GM21619 (cell line): ENCODE results near the gene RABEPK.
"Not testable (repeated sequence)": the region's sequence is repeated elsewhere in the genome, so short reads cannot be mapped to it uniquely, and the experiment has no call there.

Experiments used
- ATAC-seq: cut with Tn5 transposase; IDR thresholded peaks from one replicate; pipeline ENCODE4 v1.9.1; 2021; ENCODE audit not compliant: unreplicated experiment

Gene RABEPK

DNA sequence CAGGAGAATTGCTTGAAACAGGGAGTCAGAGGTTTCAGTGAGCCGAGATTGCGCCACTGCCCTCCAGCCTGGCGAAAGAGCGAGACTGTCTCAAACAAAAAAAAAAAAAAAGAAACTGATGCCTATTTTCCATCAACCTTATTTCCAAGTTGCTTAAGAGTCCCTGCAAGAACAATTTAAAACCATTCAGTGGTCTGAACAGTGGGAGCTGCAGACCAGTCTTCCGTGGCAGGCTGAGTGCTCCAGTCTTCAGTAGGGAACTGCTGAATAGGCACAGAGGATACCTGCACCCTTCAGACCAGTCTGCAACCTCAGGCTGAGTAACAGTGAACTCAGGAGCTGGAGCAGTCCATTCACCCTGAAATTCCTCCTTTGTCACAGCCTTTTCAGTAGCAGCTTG is 5.9 kb upstream of the RABEPK start:
- not testable (repeated sequence) for ATAC-seq

DNA sequence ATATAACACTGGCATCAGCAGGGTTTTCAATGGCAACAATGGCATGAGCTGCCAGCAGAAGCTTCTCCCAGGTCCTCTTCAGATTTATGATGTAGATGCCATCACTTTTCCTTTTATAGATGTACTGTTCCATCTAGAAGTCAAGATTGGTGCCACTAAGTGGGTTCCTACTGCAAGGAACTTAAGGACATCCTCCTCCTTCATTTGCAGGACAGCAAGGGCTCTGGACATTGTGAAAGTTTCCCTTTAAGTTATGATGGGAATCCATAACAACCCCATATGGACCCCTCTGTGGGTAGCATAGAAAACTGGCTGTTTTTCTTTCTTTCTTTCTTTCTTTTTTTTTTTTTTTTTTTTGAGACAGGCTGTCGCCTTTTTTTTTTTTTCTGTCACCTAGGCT is 4.8 kb upstream of the RABEPK start:
- ATAC-seq: not testable (repeated sequence)

DNA sequence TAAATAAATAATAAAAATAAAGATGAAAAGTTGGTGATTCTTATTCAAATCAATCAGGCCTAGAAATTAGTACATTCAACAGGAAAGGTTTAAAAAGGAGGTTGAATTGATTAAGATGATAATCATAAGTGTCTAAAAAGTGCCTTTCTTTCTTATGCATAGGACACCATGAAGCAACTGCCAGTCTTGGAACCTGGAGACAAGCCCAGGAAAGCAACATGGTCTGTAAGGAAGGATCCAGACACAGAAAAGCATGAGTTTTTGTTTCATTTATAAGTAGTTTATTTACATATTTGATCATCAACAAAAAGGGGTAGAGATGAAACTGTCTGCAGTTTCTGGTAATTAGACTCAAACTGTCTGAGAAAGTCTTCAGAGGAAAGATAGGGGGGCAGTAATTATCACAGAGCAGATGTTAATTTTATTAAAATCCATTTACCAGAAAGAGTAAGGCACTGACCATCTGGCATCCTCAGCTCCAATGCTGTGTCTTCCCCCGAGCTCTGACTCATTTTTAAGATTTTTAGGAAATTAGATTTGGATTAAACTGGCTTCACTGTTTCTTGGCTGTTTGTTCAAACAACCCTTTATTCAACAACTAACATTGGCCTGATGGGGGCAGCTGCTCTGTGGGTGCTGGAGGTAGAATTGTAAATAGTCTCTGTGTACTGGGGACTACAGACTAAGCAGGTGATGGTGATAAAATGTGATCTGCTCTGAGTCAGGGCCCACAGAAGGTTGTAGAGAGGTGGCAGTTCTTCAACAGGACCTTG is 2.7 kb downstream of the RABEPK start:
- no peak for ATAC-seq

DNA sequence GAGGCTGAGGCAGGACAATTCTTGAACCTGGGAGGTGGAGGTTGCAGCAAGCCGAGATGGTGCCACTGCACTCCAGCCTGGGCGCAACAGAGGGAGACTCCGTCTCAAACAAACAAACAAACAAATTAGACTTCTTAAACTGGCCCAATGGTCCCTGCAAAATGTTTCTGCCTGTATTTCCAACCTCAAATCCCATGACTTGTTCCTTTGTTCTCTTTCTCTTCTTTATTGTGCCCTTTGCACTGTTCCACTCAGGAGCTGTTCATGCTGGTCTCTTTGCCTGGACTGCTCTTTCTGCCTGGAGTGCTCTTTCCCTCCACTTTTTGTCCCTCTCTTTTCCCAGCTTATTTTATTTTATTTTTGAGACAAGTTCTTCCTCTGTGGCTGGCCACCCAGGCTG is 4.1 kb downstream of the RABEPK start:
- ATAC-seq: no peak

DNA sequence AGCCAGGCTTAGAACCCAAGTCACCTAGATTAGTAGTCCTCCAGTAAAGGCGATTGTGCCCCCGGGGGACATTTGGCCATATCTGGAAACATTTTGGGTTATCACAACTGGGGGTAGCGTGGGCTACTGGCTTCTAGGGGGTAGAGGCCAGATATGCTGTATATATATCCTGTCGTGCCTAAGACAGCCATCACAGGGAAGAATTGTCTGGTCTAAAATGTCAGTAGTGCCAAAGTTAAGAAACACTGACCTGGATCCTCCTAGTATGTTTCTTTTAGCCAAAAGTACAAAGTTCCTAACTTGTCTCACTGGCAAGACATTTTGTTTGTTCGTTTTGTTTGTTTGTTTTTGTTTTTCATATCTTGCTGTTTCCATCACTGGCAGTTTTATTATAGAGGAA is 13.8 kb downstream of the RABEPK start:
- no peak for ATAC-seq

DNA sequence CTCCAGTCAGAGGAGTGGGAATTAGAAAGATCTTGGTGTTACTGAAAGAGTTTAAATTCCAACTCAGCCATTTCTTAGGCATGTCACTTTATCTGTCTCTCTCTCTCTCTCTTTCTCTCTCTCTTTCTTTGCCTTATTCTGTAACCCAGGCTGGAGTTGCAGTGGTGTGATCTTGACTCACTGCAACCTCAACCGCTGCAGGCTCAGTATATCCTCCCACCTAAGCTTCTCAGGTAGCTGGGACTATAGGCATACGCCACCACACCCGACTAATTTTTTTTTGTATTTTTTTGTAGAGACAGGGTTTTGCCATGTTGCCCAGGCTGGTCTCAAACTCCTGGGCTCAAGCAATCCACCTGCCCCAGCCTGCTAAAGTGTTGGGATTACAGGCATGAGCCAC is 18.3 kb downstream of the RABEPK start:
- ATAC-seq: no peak

DNA sequence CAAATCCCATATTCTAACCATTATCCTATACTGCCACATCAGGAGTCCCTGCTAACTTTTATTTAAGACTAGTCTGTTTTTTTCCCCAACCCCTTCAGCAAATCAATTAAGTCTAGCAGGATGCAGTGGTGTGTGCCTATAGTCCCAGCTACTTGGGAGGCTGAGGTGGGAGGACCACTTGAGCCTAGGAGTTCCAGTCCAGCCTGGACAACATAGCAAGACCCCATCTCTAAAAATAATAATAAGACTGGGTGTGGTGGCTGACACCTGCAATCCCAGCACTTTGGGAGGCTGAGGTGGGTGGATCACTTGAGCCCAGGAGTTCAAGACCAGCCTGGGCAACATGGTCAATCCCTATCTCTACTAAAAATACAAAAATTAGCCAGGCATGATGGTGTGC is 24.5 kb downstream of the RABEPK start:
- not testable (repeated sequence) for ATAC-seq

DNA sequence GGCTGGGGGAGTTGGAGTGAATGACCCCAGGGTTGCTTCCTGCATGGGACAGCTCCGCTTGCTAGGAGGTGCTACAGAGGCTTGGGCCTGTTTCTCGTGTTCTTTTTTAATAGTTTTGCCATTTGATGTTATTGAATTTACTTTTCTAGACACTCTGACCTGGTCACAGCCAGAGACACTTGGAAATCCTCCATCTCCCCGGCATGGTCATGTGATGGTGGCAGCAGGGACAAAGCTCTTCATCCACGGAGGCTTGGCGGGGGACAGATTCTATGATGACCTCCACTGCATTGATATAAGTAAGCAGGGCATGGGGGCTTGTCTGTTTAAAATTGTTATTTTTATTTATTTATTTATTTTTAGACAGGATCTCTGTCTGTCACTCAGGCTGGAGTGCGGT is 27.4 kb downstream of the RABEPK start:
- no peak for ATAC-seq

DNA sequence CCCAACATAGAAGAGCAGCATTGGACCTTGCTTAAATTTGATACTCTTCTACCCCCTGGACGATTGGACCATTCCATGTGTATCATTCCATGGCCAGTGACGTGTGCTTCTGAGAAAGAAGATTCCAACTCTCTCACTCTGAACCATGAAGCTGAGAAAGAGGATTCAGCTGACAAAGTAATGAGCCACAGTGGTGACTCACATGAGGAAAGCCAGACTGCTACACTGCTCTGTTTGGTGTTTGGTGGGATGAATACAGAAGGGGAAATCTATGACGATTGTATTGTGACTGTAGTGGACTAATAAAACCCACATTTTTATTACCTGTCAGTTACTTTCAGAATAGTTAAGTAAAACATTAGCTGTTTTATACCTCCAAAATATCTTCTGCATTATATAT is 33.3 kb downstream of the RABEPK start:
- no peak for ATAC-seq

DNA sequence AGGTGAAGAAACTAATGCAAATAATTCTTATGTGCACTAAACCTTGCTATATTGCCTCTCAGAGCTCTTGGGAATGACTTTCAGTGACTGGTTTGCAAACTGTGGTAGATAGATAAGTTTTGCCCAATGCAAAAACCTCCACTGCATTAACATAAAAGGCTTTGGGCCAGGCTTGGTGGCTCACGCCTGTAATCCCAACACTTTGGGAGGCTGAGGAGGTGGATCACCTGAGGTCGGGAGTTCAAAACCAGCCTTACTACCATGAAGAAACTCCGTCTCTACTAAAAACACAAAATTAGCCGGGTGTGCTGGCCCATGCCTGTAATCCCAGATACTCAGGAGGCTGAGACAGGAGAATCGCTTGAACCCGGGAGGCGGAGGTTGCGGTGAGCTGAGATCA is 33.8 kb downstream of the RABEPK start:
- not testable (repeated sequence) for ATAC-seq

DNA sequence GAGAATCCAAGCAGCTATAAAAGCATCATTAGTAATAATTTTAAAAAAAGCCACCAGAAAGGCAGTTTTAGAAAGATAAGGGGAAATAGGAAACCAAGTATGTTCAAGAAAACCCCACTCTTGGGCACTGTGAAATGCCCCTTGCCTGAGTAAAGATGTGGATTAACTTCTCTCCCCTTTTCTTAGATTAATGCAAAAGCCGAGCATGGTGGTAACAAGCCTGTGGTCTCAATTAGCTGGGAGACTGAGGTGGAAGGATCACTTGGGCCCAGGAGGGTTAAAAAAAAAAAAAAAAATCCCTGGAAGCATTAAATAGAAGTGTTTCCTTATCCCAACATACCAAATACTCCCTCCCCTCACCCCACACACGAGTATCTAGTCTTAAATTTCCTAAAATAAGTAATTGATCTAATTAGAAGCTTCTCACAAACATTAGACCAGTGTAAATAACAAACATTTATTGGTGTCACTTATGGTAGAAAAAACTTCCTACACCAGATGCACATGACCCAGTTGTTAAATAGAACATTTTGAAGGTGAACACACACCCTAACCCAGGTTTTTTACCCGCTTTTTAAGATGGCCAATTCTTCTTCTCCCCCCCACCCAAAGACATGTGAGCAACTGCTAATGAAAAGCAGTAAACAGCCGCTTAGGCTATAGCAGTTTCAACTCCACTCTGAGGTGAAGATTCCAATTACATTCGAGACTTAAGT is 35.6 kb downstream of the RABEPK start:
- ATAC-seq: no peak

DNA sequence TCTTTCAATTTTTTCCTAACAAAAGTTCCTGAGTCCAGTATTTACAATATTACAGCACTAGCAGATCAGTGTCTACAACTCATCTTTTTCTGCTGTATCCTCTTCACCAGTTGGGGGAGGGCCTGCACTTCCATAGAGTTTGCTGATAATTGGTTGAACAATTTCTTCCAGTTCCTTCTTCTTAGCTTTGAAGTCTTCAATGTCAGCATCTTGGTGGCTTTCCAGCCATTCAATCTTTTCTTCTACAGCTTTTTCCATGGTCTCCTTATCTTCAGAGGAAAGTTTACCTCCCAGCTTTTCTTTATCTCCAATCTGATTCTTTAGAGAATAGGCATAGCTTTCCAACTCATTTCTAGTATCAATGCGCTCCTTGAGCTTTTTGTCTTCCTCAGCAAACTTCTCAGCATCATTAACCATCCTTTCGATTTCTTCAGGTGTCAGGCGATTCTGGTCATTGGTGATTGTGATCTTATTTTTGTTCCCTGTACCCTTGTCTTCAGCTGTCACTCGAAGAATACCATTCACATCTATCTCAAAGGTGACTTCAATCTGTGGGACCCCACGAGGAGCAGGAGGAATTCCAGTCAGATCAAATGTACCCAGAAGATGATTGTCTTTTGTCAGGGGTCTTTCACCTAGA is 36.3 kb downstream of the RABEPK start:
- ATAC-seq: not testable (repeated sequence)

DNA sequence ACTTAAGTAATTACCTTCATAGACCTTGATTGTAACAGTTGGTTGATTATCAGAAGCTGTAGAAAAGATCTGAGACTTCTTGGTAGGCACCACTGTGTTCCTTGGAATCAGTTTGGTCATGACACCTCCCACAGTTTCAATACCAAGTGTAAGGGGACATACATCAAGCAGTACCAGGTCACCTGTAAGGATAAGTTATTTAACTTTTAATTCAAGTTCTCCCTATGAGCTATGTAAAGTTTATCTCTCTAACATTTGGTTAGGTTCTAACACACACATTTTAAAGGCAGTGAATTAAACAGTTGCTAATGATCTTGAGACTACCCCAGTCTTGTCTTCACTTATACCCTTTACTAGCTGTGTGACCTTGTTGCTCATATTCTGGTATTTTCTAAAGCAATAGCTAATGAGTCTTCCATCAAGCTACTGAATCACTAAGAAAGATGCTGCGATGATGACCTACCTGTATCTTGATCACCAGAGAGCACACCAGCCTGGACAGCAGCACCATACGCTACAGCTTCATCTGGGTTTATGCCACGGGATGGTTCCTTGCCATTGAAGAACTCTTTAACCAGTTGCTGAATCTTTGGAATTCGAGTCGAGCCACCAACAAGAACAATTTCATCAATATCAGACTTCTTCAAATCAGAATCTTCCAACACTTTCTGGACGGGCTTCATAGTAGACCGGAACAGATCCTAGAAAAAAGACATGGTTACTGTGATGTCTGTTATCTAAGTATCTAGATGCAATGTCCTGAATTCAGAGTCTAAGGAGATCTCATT is 38.0 kb downstream of the RABEPK start:
- ATAC-seq: no peak

DNA sequence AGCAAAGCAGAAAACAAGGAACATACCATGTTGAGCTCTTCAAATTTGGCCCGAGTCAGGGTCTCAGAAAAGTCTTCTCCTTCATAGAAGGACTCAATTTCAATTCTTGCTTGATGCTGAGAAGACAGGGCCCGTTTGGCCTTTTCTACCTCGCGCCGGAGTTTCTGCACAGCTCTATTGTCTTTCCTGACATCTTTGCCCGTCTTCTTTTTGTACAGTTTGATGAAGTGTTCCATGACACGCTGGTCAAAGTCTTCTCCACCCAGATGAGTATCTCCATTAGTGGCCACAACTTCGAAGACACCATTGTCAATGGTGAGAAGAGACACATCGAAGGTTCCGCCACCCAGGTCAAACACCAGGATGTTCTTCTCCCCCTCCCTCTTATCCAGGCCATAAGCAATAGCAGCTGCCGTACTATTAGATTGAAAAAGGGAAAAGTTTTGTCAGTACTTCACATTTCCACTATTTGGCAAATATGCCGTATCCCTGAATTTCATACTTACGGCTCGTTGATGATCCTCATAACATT is 38.6 kb downstream of the RABEPK start:
- ATAC-seq: no peak

DNA sequence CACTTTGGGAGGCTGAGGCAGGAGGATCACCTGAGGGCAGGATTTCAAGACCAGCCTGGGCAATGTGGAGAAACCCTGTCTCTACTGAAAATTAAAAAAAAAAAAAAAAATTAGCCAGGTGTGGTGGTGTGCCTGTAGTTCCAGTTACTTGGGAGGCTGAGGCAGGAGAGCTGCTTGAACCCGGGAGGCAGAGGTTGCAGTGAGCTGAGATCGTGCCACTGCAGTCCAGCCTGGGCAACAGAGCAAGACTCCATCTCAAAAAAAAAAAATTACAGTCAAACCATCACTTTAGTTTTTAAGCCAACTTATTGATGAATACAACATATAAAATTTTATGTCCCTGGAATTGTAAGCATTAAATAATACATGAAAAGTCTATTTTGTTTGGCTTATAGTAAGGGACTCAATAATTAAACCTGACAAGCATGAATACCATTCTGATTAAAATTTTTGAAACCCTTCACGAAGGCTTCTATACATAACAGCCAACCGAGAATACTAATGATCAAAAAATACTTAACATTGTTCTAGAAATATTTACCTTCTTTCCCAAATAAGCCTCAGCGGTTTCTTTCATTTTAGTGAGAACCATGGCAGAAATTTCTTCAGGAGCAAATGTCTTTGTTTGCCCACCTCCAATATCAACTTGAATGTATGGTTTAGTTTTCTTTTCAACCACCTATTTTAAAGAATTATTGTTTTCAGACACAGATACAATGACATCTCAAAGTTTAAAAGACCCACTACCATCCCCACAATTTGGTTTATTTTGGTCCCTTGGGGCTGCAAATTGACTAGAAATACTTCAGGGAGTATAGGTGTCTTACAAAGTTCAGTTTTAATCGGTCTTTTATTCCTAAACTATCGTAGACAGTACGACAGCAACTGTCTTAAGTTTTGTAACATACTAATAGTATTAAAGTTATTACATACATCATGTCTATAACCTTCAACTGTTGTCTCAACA is 39.6 kb downstream of the RABEPK start:
- ATAC-seq: no peak

DNA sequence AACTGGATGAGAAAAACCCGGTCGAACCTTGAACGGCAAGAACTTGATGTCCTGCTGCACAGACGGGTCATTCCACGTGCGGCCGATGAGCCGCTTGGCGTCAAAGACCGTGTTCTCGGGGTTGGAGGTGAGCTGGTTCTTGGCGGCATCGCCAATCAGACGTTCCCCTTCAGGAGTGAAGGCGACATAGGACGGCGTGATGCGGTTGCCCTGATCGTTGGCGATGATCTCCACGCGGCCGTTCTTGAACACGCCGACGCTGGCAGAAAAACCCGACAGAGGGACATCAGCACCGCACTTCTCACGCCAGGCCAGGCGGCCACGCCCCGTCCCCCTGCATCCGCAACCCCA is 40.3 kb downstream of the RABEPK start:
- ATAC-seq: peak; percentile 10

DNA sequence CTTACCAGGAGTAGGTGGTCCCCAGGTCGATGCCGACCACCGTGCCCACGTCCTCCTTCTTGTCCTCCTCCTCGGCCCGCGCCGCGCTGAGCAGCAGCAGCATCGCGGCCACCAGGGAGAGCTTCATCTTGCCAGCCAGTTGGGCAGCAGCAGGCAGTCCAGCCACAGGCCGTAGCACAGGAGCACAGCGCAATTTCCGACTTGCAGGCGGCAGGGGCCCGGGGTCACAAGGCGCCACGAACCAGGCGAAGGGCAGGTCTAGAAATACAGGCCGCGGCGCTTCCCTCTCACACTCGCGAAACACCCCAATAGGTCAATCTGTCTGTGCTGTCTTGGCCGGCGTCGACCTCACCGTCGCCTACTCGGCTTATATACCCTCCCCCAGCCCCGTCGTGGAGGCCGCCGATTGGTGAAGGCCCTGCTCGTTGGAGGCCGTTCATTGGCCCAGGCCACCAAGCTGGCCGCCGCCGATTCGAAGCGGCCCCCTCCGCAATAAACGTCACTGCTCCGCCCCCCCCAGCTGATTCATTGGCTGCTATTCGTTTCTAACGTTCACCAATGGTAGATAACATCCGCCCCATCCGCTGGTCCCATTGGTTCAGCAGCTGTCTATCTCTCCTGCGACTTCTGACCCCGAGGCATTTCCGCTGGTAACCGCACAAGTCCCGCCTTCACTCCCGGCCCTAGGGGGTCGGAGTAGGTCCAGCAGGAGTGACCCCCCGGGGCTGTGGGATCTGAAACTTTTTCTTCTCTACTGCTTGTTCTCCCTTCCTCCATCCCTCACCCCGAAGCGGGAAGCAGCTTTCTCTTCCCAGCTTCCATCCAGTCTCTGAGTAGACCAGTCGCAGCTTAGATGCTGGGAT is 40.9 kb downstream of the RABEPK start, which contains the start of gene HSPA5:
HSPA5 (minus strand) TSS at position 344 of the 863 bp plus-strand sequence; CDS start at position 127, 217 bp downstream.
- ATAC-seq: peak; percentile 89

DNA sequence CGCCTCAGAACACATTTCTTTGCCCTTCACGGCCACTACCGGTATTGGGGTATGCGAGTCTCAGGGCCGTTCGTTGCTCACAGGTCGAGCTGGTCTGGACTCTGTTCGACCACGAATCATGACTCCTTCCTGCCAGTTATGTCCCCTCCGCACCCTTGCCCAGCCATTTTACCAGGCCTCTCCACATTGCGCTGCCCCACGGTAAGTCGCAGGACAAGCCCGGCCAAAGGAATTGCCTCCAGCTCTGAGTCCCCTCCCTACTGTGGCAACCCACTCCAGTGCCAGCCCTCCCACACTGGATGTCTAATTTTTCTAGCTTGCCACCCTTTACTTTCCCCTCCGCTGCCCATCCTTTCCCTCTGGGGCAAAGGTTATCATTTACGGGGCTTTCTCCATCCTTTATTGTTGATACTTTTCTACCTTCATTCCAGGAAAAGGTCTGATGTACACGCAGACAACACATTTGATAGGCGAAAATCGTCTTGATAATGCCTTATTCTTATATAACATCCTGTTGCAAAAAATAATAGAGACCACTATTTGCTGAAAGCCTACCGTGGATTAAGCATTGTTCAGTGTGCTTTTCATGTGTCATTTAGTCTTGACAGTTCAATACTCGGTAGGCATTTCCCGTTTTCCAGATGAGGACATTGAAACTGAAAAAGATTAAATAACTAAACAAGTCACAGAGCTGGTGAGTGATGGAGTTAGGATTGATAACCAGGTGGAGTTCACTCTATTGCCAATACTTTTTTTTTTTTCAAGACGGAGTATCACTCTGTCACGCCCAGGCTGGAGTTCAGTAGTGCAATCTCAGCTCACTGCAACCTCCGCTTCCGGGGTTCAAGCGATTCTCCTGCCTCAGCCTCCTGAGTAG is 41.8 kb downstream of the RABEPK start:
- peak; percentile 6 for ATAC-seq
